ENCODE data around the gene ABR.

The ABR gene

GRCh38 chr17:956905-957304 lies 222.9 kb downstream of the ABR start:
- Histone ChIP-seq H3K9ac (ENCODE audit: low read depth, low read length) (no peak overlapping the region), H4K20me1 (ENCODE audit: insufficient read depth, low read length) (no peaks in the 10 kb centered on the region), H3K4me2 (ENCODE audit: insufficient read depth, low read length) (no peak overlapping the region), H3K4me3 (ENCODE audit: low read depth in 1 of 2, low read length in 2 of 2) (no peak overlapping the region), H3K9me3 (ENCODE audit: insufficient read depth, low read length, severe bottlenecking) (no peaks in the 10 kb centered on the region), H3K27ac (ENCODE audit: low read length) (no peak overlapping the region), H3K36me3 (ENCODE audit: insufficient read depth, low read length) (no peaks in the 10 kb centered on the region), H2AFZ (ENCODE audit: low read depth, low read length) (no peak overlapping the region), H3K27me3 (ENCODE audit: insufficient read depth, low read length, poor library complexity) (no peaks in the 10 kb centered on the region), H3K79me2 (ENCODE audit: insufficient read depth, low read length) (no peaks in the 10 kb centered on the region), H3K4me1 (ENCODE audit: insufficient read depth, low read length) (no peaks in the 10 kb centered on the region)
- no peak for TF ChIP-seq CTCF (IDR thresholded peaks at IDR 0.05; ENCODE audit: borderline replicate concordance, extremely low read depth, low read length, poor library complexity, severe bottlenecking)
- TF ChIP-seq EZH2 (IDR thresholded peaks at IDR 0.05; ENCODE audit: borderline replicate concordance, low read depth, low read length, severe bottlenecking), result no peak
- DNase-seq, result no peak
- ATAC-seq (ENCODE audit: insufficient read depth, low read depth), result no peak

- Histone ChIP-seq H3K9me3 (ENCODE audit: insufficient read depth, low read length, severe bottlenecking) (no peaks in the 10 kb centered on the region), H3K4me2 (ENCODE audit: insufficient read depth, low read length) (no peak overlapping the region), H3K79me2 (ENCODE audit: insufficient read depth, low read length) (no peaks in the 10 kb centered on the region), H2AFZ (ENCODE audit: low read depth, low read length) (no peak overlapping the region), H3K4me3 (ENCODE audit: low read depth in 1 of 2, low read length in 2 of 2) (no peak overlapping the region), H3K27ac (ENCODE audit: low read length) (no peak overlapping the region), H3K27me3 (ENCODE audit: insufficient read depth, low read length, poor library complexity) (no peaks in the 10 kb centered on the region), H4K20me1 (ENCODE audit: insufficient read depth, low read length) (no peaks in the 10 kb centered on the region; the same call in 1 of the 2 replicates), H3K4me1 (ENCODE audit: insufficient read depth, low read length) (no peaks in the 10 kb centered on the region), H3K36me3 (ENCODE audit: insufficient read depth, low read length) (no peaks in the 10 kb centered on the region), H3K9ac (ENCODE audit: low read depth, low read length) (no peak overlapping the region)
- DNase-seq (no peak), ATAC-seq (ENCODE audit: insufficient read depth, low read depth) (no peak)
- TF ChIP-seq EZH2 (IDR thresholded peaks at IDR 0.05; ENCODE audit: borderline replicate concordance, low read depth, low read length, severe bottlenecking) (no peak), CTCF (IDR thresholded peaks at IDR 0.05; ENCODE audit: borderline replicate concordance, extremely low read depth, low read length, poor library complexity, severe bottlenecking) (no peak)
Observed at GRCh38 chr17:954431-955164, 225.2 kb downstream of the ABR start.

GRCh38 chr17:953767-954166 lies 226.0 kb downstream of the ABR start:
- Histone ChIP-seq H3K4me3 (ENCODE audit: low read depth in 1 of 2, low read length in 2 of 2) (no peak overlapping the region), H3K9me3 (ENCODE audit: insufficient read depth, low read length, severe bottlenecking) (no peaks in the 10 kb centered on the region), H4K20me1 (ENCODE audit: insufficient read depth, low read length) (no peaks in the 10 kb centered on the region; the same call in 1 of the 2 replicates), H3K27ac (ENCODE audit: low read length) (no peak overlapping the region), H3K9ac (ENCODE audit: low read depth, low read length) (no peak overlapping the region), H3K4me2 (ENCODE audit: insufficient read depth, low read length) (no peak overlapping the region), H3K79me2 (ENCODE audit: insufficient read depth, low read length) (no peaks in the 10 kb centered on the region), H3K36me3 (ENCODE audit: insufficient read depth, low read length) (no peaks in the 10 kb centered on the region), H3K27me3 (ENCODE audit: insufficient read depth, low read length, poor library complexity) (no peaks in the 10 kb centered on the region), H2AFZ (ENCODE audit: low read depth, low read length) (no peak overlapping the region), H3K4me1 (ENCODE audit: insufficient read depth, low read length) (no peaks in the 10 kb centered on the region)
- no peak for ATAC-seq (ENCODE audit: insufficient read depth, low read depth)
- DNase-seq, result no peak
- TF ChIP-seq CTCF (IDR thresholded peaks at IDR 0.05; ENCODE audit: borderline replicate concordance, extremely low read depth, low read length, poor library complexity, severe bottlenecking) (no peak), EZH2 (IDR thresholded peaks at IDR 0.05; ENCODE audit: borderline replicate concordance, low read depth, low read length, severe bottlenecking) (no peak)

All from DND-41 (cell line).